ELF-1 (cell line): ENCODE results near the gene AFAP1L2.
A peak's percentile ranks its signal among the peaks of the same experiment; 100 is the strongest.

ENCODE experiments used
- DNase-seq: peaks from one replicate; pipeline ENCODE4 v3.0.0-alpha.2; 2016; ENCODE audit warnings: low read depth, low spot score

AFAP1L2 gene

DNA sequence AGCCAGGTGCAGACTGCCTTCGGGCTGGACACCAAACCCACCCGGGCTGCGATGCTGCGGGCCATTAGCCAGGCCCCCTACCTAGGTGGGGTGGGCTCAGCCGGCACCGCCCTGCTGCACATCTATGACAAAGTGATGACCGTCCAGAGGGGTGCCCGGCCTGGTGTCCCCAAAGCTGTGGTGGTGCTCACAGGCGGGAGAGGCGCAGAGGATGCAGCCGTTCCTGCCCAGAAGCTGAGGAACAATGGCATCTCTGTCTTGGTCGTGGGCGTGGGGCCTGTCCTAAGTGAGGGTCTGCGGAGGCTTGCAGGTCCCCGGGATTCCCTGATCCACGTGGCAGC, 115.2 kb downstream of the AFAP1L2 start:
- no peak for DNase-seq

DNA sequence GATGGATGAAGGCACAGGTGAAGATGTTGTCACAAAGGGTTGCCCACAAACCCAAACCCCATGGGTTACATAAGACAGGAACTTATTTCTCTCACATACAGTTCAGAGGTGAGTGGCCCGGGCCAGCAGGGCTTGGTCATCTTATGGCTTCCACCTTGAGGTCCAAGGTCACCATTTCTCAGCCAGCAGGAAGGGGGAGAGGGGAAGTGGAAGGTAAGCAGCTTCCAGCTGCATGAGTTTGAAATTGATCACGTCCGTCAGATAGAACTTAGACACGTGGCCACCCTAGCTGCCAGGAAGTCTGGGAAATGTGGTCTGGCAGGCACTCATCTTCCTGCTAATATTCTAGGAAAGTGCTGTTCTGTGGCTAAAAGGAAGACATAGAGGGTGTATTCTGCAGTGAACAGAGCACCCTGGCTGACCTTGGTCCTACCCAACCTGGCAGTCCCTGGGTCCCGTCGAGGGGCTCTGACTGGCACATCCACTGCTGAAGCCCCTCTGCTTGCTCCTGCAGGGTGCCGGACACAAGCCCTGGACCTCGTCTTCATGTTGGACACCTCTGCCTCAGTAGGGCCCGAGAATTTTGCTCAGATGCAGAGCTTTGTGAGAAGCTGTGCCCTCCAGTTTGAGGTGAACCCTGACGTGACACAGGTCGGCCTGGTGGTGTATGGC, 115.7 kb downstream of the AFAP1L2 start:
- no peak for DNase-seq

DNA sequence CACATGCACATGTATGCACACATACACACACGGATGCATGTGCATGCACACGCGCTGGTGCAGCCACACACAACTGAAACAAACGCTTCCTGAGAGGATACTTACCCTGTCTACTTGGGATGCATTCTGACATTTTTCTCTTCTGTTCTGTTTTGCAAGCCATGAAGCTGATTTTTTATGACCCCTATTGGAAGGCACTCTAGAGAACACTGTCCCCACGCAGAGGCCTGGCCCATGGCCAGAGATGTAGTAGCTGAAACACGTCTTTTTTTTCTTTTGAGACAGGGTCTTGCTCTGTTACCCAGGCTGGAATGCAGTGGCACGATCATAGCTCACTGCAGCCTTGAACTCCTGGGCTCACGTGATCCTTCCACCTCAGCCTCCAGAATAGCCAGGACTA, 117.4 kb downstream of the AFAP1L2 start:
- no peak for DNase-seq

DNA sequence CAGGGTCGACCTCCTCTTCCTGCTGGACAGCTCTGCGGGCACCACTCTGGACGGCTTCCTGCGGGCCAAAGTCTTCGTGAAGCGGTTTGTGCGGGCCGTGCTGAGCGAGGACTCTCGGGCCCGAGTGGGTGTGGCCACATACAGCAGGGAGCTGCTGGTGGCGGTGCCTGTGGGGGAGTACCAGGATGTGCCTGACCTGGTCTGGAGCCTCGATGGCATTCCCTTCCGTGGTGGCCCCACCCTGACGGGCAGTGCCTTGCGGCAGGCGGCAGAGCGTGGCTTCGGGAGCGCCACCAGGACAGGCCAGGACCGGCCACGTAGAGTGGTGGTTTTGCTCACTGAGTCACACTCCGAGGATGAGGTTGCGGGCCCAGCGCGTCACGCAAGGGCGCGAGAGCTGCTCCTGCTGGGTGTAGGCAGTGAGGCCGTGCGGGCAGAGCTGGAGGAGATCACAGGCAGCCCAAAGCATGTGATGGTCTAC, 118.3 kb downstream of the AFAP1L2 start:
- DNase-seq = peak; percentile 17

DNA sequence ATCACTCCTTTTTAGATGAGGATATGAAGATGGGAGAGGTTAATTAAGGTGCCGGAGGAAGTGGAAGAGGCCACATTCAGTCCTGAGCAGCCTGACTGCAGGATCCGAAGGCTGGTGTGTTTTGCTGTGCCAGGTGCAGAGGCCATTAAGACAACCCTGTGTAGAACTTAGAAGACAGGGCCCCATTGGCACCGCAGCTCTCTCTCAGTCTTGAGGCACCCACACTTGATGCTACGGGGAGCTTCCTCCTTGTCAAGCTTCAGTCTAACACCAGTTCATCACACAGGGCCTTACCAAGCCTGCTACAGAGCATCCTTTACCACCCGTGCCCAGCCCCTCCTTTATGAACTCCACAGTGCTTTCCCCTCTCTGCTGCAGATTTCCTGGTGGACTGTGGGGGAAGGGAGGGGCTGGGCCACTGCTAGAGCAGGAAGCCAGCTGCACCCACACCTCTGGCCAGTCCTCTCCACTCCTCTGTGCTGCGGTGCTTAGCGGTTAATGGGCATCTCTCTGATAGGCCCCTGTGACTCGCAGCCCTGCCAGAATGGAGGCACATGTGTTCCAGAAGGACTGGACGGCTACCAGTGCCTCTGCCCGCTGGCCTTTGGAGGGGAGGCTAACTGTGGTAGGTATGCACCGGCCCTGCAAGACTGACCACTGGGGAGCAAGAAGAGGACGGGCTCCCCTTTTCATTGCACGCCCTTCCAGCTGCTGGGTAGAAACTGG, 119.8 kb downstream of the AFAP1L2 start:
- no peak for DNase-seq

DNA sequence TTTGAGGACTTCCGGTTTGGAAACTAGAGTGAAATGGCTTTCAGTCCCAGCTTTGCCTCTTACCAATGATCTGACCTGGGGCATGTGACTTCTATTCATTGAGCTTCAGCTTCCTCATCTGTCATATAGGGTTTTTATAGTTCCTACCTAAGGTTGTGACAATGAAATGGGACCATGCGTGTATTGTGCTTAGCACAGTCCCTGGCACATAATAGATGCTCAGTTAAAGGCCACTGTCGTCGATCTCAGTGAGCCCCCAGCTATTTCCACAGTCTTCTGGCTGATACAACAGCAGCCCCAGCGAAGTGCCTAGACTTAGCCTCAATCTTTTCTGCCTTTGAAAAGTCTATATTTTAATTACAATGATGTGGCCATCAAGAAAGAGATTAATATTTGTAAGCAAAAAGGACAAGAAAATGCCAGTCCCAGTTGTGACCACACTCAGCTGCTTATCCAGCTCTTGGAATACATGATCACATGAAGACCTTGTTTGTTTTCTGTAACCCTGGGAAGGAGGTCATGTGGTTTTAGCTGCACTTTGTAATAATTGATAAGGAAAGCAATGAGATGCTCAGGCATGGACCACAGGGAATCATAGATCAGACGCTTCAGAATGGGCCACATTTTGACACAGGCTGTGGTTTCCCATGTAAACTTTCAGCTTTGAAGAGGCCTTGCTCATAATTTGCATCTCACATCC, 120.6 kb downstream of the AFAP1L2 start:
- DNase-seq = no peak

DNA sequence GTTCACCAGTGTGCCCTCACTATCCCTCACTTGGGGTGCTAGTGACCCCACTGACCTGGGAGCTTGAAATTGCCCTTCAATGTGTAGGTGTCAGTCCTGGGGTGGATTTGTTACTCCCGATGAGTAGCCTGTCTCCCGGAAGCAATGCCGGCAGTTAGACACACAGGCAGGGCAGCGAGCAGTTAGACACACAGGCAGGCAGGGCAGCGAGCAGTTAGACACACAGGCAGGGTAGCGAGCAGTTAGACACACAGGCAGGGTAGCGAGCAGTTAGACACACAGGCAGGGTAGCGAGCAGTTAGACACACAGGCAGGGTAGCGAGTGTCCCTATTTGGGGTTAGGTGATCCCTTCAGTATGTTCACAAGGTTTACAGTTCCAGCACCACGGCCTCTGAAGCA, 121.2 kb downstream of the AFAP1L2 start:
- no peak for DNase-seq

DNA sequence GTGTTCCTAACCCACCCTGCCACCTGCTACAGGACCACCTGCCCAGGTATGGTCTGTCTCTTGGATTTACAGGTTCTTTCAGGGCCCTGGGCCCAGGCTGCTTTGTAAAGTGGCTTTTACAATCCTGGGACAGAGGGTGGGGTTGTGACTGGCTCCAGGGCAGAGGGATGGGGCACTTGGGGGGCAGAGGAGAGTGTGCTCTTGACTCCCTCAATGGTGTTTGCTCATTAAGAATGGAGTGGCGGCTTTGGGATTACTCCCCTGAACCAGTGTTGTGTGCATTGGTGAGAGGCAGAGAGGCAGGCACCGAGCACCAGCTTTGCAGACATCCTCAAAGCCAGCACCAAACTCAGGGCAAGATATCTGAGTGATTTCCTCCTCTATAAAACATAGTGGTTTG, 121.8 kb downstream of the AFAP1L2 start:
- DNase-seq = no peak

DNA sequence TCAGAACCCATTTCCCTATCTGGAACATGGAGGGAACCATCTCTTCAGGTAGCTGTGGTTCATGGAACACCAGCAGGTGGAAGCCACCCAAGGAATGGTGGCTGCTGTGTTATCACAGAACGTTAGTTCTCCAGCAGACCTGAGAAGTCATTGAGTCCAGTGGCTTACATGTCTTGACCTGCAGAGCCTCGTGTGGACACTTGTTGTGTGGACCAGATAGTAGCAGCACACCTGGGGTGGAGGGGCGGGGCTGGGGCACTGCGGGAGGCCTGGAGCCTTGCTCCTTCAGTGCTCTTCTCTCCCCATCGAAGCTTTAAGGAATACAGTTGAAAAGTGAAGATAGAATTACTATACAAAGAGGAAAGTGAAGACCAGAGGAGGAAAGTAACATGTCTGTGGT, 122.8 kb downstream of the AFAP1L2 start:
- no peak for DNase-seq

DNA sequence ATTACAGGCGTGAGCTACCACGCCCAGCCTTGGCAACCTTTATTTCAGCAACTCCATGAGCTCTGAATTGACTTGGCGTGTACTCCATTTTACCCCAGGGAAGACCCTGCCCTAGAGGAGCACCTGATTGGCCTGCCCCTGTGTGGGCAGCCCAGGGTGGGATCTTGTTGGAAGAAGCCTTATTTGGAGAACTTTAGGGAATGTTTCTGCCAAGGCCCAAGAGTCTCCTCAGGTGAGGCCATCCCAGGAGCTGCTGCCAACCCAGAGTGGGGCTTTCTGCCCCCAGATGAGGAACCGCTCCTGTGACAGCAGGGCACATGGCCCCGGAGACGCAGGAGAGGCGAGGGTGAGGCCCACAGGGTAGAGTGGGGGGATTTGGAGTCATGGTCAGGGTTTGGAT, 123.3 kb downstream of the AFAP1L2 start:
- DNase-seq = no peak

DNA sequence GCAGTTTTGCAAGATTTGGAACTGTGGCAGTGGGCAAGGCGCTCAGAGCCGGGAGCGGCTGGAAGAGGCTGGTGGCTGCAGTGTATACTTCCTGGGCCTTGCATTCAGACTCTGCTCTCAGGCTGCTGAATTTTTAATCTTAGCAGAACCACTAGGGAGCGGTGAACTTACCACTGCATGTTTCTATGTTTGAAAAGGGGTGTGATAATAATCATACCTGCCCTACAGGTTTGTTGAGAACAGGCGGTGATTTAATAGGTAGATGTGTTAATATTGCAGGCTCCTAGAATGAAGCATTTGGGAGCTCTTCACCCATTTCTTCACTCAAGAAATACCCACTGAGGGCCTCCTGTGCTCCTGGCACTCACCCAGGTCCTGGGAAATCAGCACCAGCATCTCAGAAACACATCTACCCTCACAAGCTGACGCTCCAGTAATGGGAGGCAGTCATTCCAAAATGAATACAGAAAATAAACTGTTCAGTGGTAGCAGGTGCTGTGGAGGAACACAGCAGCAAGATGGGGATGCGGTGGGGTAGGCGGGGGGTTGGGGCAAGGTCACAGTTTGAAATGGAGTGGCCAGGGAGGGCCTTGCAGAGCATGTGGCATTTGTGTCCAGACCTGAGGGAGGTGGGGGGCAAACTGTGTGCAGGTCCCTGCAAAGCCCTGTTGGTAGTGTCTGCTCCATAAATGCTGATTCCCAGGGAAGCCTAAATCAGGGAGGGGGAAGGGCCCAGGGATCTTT, 124.2 kb downstream of the AFAP1L2 start:
- DNase-seq = no peak

DNA sequence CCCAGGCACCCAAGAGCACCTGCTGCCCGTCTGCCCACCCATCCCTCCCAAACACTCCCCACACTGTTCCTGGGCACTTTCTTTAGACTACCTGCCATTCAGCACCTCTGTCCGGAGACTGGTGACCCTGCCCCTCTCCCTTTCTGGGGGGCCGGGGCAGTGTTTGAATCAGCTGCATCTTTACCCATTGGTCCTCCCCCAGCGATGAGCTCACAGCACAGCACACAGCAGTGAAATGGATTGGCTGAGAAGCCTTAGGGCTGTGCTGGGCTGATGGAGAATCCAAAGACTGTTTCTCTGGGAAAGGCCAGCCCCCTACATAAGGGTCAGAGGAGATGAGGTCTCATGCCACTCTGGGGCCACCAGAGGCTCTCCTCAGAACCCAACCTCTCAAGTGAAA, 125.0 kb downstream of the AFAP1L2 start:
- no peak for DNase-seq

DNA sequence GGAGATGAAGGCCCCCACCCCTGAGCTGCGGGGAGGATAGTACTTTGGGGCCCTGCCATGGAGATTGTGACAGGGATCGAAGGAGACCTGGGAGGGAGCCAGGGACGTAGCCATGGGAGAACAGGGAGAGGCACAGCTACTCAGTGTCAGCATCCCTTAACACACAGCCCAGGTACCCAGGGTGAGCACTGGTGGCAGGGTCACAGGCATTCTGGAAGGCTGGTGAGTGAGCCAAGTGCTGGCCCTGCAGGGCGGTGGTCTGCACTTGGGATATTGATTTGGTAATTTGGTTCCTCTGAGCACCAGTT, 125.5 kb downstream of the AFAP1L2 start:
- no peak for DNase-seq

DNA sequence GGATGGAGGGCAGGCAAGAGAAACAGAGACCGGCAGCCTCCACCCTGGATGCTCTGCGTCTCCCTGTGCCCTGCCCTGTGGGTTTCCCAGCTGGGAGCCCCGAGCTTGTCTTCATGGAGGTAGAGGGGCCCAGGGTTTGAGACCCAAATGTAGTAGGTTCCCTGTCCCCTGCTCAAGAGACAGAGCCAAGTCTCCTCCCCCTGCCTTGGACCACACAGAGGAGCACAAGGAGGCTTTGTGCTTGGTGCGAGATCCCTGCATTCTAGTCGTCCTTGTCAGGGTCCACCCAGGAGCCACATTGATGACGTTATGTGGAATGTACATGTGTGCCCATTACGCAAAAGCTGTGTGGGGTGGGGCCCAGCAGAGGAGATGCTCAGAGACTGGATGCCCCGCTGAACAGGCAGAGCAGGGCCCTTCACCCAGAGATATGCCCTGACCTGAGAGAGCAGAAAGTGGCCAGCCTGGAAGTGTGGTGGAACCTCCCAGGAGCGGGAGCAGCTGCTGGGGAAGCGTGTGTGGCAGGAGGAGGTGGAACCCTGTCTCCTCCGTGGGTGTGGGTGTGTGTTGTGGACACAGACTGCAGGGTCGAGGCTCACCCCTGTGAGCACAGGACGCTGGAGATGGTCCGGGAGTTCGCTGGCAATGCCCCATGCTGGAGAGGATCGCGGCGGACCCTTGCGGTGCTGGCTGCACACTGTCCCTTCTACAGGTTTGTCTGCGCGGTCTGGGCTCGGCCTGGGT, 126.0 kb downstream of the AFAP1L2 start:
- no peak for DNase-seq

DNA sequence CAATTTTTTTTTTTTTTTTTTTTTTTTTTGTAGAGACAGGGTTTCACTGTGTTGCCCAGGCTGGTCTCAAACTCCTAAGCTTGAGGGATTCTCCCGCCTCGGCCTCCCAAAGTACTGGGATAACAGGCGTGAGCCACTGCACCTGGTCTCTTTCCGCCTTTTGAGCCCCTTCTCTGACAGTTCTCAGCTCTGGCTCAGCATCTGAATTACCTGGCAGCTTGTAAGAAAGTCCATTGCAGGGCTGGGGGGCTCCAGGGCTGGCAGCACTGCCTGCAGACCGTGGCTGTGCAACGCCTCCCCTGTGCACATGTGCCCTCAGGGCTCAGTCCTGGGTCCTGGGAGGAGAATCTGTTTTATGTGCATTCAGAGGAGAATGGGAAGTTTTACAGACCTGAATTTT, 127.6 kb downstream of the AFAP1L2 start:
- peak; percentile 39 for DNase-seq

DNA sequence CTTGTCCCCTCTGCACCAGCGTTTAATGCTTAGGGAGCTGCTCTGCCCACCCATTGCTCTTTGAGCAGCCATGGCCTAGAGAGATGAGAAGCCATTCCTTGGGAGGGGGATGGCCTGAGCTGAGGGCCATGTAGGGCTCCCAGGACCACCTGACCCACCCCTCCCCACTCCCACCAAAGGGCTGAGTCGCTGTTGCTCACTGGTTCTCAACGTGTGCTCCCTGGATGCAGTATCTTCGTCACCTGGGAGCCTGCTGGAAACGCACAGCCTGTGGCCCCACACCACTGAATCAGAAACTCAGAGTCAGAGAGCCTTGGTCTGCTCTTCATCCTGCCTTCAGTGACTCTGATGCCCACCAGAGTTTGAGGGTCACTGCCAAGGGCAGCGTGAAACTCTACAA, 128.2 kb downstream of the AFAP1L2 start:
- DNase-seq = no peak

DNA sequence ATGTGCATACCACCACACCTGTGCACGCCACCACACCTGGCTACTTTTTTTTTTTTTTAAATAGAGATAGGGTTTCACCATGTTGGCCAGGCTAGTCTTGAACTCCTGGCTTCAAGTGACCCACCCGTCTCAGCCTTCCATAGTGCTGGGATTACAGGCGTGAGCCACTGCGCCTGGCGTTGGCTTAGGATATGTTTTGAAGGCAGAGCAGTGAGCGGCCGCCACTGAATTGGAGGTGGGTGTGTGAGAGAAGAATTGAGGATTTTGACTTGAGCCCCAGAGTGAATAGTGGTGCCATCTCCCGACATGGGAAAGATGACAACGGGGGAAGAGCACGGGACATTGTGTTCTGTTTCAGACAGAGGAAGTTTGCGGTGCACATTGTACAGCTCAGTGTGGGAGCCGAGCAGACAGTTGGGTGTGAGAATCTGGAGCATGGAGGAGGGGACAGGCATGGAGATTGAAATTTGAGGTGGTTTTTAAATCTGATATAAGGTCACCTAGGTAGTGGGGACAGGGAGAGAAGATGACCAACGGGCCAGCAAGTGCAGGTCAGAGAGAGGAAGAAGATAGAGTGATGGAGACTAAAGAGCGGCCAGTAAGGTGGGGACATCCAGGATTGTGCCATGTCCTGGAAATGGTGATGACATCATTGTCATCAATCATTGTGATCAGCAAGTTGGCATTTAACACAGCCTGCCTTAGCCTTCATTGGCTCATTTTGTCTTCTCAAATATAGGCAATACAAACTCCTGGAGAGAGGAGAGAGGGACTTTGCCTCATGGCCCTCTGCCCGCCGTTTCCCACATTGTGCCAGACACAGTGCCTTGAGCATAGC, 129.5 kb downstream of the AFAP1L2 start:
- no peak for DNase-seq

DNA sequence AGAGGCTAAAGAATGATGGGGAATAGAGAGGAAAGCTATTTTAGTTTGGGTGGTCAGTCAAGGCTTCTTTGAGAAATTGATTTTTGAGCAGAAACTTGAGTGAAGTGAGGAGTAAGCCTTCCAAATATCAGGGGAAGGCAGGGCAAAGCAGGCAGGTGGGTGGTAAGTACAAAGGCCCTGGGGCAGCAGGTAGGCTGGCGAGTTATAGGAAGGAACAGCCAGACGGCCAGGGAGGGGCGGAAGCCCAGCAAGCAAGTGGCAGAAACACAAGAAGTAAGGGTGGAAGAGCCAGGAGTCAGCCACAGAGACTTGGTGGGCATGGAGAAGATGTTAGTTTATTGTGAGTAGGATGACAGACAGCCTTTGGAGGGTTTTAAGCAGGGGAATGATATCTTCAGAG, 130.4 kb downstream of the AFAP1L2 start:
- DNase-seq = no peak

DNA sequence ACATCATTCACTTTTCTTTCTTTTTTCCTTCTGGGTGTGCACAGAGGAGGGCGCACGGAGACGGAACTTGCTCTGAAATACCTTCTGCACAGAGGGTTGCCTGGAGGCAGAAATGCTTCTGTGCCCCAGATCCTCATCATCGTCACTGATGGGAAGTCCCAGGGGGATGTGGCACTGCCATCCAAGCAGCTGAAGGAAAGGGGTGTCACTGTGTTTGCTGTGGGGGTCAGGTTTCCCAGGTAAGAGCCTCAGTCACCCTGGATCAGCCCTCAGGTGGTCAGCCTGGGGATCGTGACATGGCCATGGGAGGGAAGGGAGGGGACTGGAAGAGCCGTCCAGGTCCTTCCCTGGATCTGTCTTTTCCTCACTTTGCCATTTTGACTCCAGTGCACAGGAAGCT, 131.6 kb downstream of the AFAP1L2 start:
- DNase-seq = no peak

DNA sequence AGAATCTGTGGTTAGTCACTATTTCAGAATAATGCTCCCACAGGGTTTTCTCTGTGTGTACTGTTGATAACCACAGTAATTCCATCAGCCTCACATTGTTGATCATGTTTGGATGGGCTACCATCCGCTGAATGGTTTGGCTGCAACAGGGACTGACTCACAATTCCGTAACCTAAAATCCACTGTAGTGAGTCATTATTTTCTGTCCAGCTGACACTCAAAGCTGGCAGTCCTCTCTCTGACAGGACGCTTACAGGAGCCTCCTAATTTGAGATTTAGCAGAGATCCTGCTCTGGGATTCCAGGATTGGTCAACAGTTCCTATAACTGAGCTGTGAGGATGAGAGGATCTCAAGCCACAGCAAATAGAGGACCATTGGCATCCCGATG, 132.5 kb downstream of the AFAP1L2 start:
- peak; percentile 51 for DNase-seq
